ENCODE data around the gene MARK3. TPM values are rescaled to one million over a fixed set of nuclear protein-coding genes. Genes with fewer than 3 reads are reported as not detected.

MARK3 gene
- total and polyA plus RNA-seq, 2 of the 4 experiments (the other 2 are of a cell fraction), result 78.5 to 80.5 TPM

DNA sequence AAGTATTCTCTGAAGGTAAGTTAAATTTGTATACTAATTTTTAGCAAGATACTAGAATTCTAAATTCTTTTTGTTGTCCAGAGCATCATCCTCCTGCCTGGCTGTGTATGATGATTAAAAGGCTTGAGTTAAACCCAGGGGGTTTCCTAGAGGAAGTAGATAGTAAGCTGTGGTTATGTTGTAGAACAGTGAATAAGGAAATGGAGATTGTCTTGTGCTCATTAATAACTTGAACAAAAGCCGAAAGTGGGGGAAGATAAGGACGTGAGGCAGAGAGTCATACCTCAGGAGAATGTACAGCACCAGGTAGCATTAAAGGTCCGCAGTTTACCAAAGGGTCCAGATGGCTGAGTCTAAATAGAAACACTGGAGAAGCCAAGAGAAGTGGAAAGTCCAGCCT is 95.4 kb downstream of the MARK3 start:
- Histone ChIP-seq H2BK5ac (ENCODE audit: low read depth, low read length, poor library complexity, severe bottlenecking) (no peak overlapping the region), H2BK15ac (ENCODE audit: low read depth, low read length) (no peak overlapping the region), H2BK120ac (ENCODE audit: low read depth, low read length) (no peak overlapping the region), H3K23ac (ENCODE audit: low read depth, low read length) (no peak overlapping the region), H3K9me3 (ENCODE audit: control insufficient read depth, insufficient read depth, low read length) (no peaks in the 10 kb centered on the region), H2AFZ (replicated peaks; ENCODE audit: low read length, poor library complexity) (no peak overlapping the region), H2AK5ac (ENCODE audit: low read depth, low read length) (no peak overlapping the region), H3K4me2 (ENCODE audit: low read depth, low read length) (no peak overlapping the region), H3K56ac (ENCODE audit: extremely low read depth, insufficient read depth, low read length) (no peak overlapping the region), H3K14ac (replicated peaks; ENCODE audit: low read depth, low read length) (no peak overlapping the region), H2BK20ac (ENCODE audit: low read depth, low read length) (no peak overlapping the region), H3K36me3 (ENCODE audit: control insufficient read depth, insufficient read depth, low read length) (peaks cover 35% of the 10 kb centered on the region), H4K91ac (ENCODE audit: insufficient read depth, low read depth, low read length) (no peak overlapping the region), H3K4me1 (ENCODE audit: control insufficient read depth, insufficient read depth, low read length) (no peaks in the 10 kb centered on the region; the same call in 1 of the 2 replicates), H4K5ac (ENCODE audit: low read depth, low read length) (no peak overlapping the region), H3K27ac (ENCODE audit: insufficient read depth, low read length) (no peak overlapping the region), H3K79me1 (ENCODE audit: low read depth in 1 of 2, low read length in 2 of 2) (peaks cover 25 to 46% of the 10 kb centered on the region in 2 experiments), H3K4ac (ENCODE audit: low read depth, low read length) (no peak overlapping the region), H3K27me3 (ENCODE audit: control insufficient read depth, insufficient read depth, low read length) (no peaks in the 10 kb centered on the region), H2AK9ac (replicated peaks; ENCODE audit: low read depth, low read length, poor library complexity) (no peak overlapping the region), H3K9me1 (ENCODE audit: insufficient read depth, low read length) (peaks cover 7% of the 10 kb centered on the region), H3K9ac (ENCODE audit: low read depth, low read length) (no peak overlapping the region), H3K4me3 (ENCODE audit: insufficient read depth, low read depth, low read length) (no peak overlapping the region), H3K18ac (ENCODE audit: low read depth, low read length) (no peak overlapping the region), H4K20me1 (ENCODE audit: insufficient read depth, low read length) (peaks cover 18% of the 10 kb centered on the region), H4K8ac (ENCODE audit: low read depth in 2 of 2, low read length in 2 of 2) (no peak overlapping the region)
- in situ Hi-C loops (cut with MboI; ENCODE audit: low sequenced_read_pairs), result no loop called here
- ChIA-PET POLR2A (ENCODE audit: unreplicated experiment) (no interaction called here), CTCF (no interaction called here)
- WGBS, 2 experiments (ENCODE audit: extremely low coverage in 2 of 2, insufficient read length in 1 of 2), result 100% methylated on average over 3 of the region's 3 CpGs; no CpG with 5 or more reads in 1 of the 2 experiments
- no TSS peak for BruUV-seq (replicated peaks)
- intact Hi-C loops (cut with micrococcal nuclease), result no loop called here
- dilution Hi-C loops (cut with HindIII; ENCODE audit: low sequenced_read_pairs, unreplicated experiment), result no loop called here
- ATAC-seq (ENCODE audit: low read depth), result no peak
- no peak for DNase-seq
- no peak for TF ChIP-seq CEBPB (IDR thresholded peaks at IDR 0.05; ENCODE audit: low read depth, low read length)
- TF ChIP-seq FOS (IDR thresholded peaks at IDR 0.05; ENCODE audit: low read depth, low read length), result no peak
- TF ChIP-seq, protein P1, sequence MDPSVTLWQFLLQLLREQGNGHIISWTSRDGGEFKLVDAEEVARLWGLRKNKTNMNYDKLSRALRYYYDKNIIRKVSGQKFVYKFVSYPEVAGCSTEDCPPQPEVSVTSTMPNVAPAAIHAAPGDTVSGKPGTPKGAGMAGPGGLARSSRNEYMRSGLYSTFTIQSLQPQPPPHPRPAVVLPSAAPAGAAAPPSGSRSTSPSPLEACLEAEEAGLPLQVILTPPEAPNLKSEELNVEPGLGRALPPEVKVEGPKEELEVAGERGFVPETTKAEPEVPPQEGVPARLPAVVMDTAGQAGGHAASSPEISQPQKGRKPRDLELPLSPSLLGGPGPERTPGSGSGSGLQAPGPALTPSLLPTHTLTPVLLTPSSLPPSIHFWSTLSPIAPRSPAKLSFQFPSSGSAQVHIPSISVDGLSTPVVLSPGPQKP (IDR thresholded peaks at IDR 0.05; ENCODE audit: borderline replicate concordance, low read depth, low read length), result no peak
- no peak for TF ChIP-seq CHD1 (IDR thresholded peaks at IDR 0.05; ENCODE audit: low read depth, low read length)
- TF ChIP-seq, protein P2, sequence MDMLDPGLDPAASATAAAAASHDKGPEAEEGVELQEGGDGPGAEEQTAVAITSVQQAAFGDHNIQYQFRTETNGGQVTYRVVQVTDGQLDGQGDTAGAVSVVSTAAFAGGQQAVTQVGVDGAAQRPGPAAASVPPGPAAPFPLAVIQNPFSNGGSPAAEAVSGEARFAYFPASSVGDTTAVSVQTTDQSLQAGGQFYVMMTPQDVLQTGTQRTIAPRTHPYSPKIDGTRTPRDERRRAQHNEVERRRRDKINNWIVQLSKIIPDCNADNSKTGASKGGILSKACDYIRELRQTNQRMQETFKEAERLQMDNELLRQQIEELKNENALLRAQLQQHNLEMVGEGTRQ (IDR thresholded peaks at IDR 0.05; ENCODE audit: low read depth, low read length), result no peak
- no peak for TF ChIP-seq RCOR1 (IDR thresholded peaks at IDR 0.05; ENCODE audit: insufficient replicate concordance, low read length)

Measured in IMR-90 (cell line).